RPMI8226 (cell line): ENCODE measurements around the gene NOPCHAP1.

Source experiments
- DNase-seq: peaks from one replicate; pipeline ENCODE4 v3.0.0-alpha.2; 2015

Gene NOPCHAP1

GRCh38 chr12:105024928-105025327 is 38.8 kb downstream of the NOPCHAP1 start:
- DNase-seq, result no peak

- no peak for DNase-seq
These were observed 39.8 kb downstream of the NOPCHAP1 start for GRCh38 chr12:105025890-105026289.

GRCh38 chr12:105026411-105026810 is 40.3 kb downstream of the NOPCHAP1 start:
- no peak for DNase-seq

- peak; percentile 30 for DNase-seq
These were observed 45.0 kb downstream of the NOPCHAP1 start for GRCh38 chr12:105030820-105031807.

- DNase-seq, result no peak
These were observed 46.7 kb downstream of the NOPCHAP1 start for GRCh38 chr12:105032703-105033357.

GRCh38 chr12:105033851-105034250 is 47.7 kb downstream of the NOPCHAP1 start:
- no peak for DNase-seq
